NCI-H1417 (cell line): ENCODE results near the gene ATG7.
"Not testable (repeated sequence)": the region's sequence is repeated elsewhere in the genome, so short reads cannot be mapped to it uniquely, and the experiment has no call there.

Experiments
- DNase-seq, 3 experiments: peaks; one replicate each; lab custom pipeline; 2025; lab: John Stamatoyannopoulos, UW

The ATG7 gene

DNA sequence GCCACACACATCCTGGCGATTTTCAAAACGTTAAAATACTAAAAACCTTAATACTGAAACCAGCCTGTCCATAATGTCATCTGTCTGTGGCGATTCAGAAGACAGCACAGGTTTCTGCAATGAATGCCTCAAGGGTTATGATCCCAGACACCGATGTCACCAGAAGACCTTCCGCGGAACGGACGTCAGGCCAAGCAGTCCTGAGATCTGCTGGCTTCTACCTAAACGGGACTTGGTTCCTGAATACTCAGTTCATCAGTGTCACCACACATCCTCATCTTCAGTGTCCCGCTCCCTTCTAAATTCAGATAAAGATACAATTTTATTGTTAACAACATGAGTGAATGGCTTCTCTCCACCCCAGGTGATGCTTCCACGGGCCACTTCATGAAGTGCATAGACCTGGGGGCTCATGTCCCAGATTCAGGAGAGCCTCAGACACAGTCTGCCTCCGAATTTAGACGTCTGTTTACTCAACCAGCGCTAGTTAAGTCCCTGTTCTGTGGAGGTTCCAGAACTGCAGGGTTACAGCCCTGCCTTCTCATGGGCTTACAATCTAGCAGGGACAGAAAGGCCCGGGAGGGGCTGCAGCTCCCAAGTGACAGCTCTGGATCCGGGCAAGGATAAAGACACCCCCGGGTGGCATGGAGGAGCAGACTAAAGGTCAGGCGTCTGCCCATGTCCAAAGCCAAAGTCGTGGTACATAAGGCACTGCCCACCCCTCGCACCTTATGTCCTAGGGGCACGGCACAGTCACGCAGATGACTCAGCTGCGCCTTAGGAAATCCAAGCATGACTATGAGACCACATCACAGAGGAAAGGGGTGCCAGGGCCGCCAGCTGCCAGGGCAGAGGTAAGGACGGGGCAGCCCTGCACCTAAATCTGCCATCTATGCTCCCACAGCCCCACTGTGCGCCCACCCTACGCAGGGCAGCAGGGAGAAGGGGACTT lies 295.6 kb downstream of the ATG7 start:
- DNase-seq: no peak

GRCh38 chr3:11568503-11569155 lies 296.4 kb downstream of the ATG7 start:
- DNase-seq: no peak

DNA sequence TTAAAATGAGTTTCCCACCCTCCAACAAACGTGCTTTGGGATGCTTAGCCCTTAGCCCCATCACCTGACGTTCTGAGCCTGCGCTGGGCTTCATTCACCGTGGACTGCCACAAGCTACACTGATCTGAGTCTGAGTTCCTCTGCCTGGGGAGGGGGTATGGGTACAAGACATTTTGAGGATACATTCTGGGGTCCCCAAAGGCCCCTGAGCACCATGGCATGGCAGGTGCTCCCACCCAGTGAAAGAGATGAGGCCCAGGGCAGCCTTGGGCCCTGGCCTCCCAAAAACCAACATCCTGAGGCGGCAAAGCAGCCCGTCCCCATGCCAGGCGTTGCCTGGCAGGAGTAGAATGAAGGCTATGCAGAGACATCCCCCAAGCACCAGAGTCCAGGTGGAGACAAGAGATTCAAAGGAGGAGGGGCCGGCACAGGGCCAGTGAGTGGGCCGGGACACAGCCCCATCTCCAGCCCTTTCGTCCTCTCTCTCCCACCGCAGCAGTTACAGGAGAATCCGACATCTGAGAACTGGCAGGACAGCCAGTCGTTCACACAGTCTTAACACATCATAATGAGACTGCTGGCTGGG lies 297.1 kb downstream of the ATG7 start:
- DNase-seq: no peak

GRCh38 chr3:11570251-11570650 lies 298.1 kb downstream of the ATG7 start:
- DNase-seq: no peak

DNA sequence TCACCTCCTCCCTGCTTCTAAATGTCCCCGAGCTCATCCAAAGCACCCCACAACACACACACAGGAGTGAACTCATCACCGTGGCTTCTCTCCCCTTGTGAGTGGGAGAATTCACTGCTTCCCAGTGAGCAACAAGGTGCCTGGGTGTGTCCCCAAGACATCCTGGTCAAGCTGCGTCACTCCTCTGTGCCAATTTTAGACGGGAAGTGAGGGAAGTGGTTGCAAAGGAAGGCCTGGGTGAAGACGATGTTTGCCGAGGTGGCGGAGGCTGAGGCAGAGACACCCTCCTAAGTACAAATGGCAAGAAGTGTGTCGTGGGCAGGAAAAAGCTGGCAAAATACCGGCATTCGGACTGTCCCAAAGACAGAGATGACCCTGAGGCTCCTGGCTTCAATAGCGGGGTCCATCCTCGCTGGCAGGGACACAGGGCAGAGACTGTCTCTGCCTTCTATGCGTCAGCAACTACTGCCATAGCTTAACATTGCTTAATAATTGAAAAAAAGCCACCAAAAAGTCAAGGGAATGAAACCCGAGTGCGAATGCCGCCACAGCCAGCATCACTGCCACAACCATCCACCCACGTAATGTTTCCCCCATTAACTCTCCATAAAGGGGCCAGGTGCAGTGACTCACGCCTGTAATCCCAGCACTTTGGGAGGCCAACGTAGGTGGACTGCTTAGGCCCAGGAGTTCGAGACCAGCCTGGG lies 298.7 kb downstream of the ATG7 start:
- DNase-seq: no peak

- DNase-seq: not testable (repeated sequence)
Measured at GRCh38 chr3:11572660-11573059, 300.5 kb downstream of the ATG7 start.

- DNase-seq: peak in 1 of 3 experiments; percentile 16
Measured at GRCh38 chr3:11574981-11575669, 302.9 kb downstream of the ATG7 start.

- DNase-seq: no peak
Measured at GRCh38 chr3:11575677-11576076, 303.5 kb downstream of the ATG7 start.

GRCh38 chr3:11576453-11576852 lies 304.3 kb downstream of the ATG7 start:
- DNase-seq: no peak

GRCh38 chr3:11578169-11578568 lies 306.0 kb downstream of the ATG7 start:
- DNase-seq: no peak

DNA sequence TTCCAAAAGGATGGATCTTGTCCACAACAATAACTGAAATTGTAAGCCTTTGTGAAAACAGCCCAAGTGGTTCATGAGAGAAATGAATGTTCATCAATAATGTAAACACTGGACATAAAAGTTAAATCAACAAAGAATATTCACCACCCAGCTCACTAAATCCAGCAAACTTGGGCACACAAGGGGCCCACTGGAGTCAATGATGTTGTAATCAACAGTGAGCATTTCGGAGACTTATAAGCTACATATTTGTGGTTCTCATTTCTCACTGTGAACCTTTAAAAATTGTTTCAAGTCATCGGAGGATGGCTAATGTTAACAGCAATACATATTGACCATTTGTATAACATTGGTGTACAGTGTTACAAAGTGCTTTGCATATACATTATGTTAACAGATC lies 308.4 kb downstream of the ATG7 start:
- no peak for DNase-seq

- DNase-seq: peak in 1 of 3 experiments; percentile 5
Measured at GRCh38 chr3:11581237-11582190, 309.3 kb downstream of the ATG7 start.

DNA sequence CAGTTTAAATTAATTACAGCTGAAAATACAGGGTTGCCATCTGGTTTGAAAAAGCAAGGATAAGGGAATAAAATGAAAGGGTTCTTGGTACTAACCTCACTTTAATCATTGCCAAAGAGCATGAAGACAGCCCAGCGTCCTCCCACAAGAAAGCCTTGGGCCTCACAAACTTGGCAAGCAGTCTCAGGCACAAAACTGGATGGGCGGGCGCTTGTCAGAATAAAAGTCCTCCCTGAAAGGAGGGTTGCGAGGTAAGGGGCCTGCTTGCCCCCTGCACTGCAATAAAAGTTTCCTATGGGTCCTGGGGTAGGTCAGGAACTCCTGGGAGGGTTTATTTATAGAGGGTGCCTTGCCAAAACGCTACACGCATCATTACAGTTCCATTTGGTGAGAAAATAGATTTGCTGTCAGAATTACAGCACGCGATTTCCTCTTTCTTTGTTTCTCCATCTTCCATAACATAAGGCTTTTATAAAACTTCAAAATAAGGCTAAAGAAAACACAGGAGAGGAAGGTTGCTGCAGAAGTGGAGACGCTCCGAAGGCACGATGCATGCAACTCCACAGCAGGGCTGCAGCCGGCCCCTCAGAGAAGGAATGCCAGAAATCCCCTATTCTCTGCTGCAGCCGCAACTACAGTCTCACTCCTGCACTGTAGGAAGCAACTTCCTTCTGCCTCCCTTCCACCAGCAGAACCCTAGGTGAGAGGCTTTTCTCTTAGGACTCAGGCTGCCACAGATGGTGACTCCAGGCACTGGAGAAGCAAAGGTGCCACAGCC lies 310.2 kb downstream of the ATG7 start:
- peak in 1 of 3 experiments; percentile 15 for DNase-seq

DNA sequence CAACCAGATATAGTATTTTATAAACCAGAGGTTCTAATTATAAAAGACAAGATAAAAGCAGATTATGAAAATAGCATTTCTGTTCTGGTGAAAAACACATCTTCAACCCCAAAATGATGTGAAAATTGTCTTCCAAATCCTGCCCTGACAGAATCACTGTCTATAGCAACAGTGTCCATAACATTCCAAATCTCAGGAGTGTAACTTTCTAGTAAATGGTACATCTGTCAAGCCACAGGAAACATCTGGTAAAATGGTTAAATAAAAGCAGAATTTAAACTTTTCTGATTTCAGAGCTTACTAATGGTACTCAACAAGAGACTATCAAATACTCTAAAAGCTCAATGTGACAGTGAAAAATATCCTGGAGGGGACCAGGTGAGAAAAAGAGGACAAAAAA lies 311.0 kb downstream of the ATG7 start:
- DNase-seq: no peak

GRCh38 chr3:11583638-11584046 lies 311.4 kb downstream of the ATG7 start:
- DNase-seq: no peak

- DNase-seq: no peak
Measured at GRCh38 chr3:11584570-11584969, 312.4 kb downstream of the ATG7 start.

GRCh38 chr3:11587766-11588165 lies 315.6 kb downstream of the ATG7 start:
- DNase-seq: peak in 1 of 3 experiments; percentile 14

- no peak for DNase-seq
Measured at GRCh38 chr3:11588338-11588737, 316.1 kb downstream of the ATG7 start.

GRCh38 chr3:11588755-11589154 lies 316.6 kb downstream of the ATG7 start:
- DNase-seq: no peak

GRCh38 chr3:11589706-11590105 lies 317.5 kb downstream of the ATG7 start:
- DNase-seq: no peak
